Forelimb muscle (tissue), 1 donor: ENCODE results near the gene CARS1. TPM values are rescaled to one million over a fixed set of nuclear protein-coding genes. Genes with fewer than 3 reads are reported as not detected.

ENCODE experiments used
- DNase-seq: peaks from one replicate; pipeline ENCODE4 v3.0.0-alpha.2; 2013; ENCODE audit warnings: low read depth
- polyA plus RNA-seq: library from polyadenylated mRNA; unstranded; fragments of 120-200 nt; gene quantifications from one replicate; pipeline ENCODE4 v1.2.1, GENCODE V29; 2013; ENCODE audit not compliant: insufficient read length

CARS1 gene
- polyA plus RNA-seq, 1 donor, result 20.6 TPM

GRCh38 chr11:3009481-3009880 is 47.7 kb downstream of the CARS1 start:
- no peak for DNase-seq

GRCh38 chr11:3008746-3009336 is 48.4 kb downstream of the CARS1 start:
- no peak for DNase-seq

GRCh38 chr11:3007404-3008010 is 49.7 kb downstream of the CARS1 start:
- no peak for DNase-seq

- no peak for DNase-seq
Measured at GRCh38 chr11:3006505-3007260, 50.5 kb downstream of the CARS1 start.

GRCh38 chr11:3004481-3004880 is 52.7 kb downstream of the CARS1 start:
- no peak for DNase-seq

- DNase-seq, result no peak
Measured at GRCh38 chr11:3003396-3004231, 53.6 kb downstream of the CARS1 start.

- DNase-seq, result no peak
Measured at GRCh38 chr11:3002871-3003270, 54.4 kb downstream of the CARS1 start.

GRCh38 chr11:3002351-3002861 is 54.8 kb downstream of the CARS1 start:
- DNase-seq, result no peak

- no peak for DNase-seq
Measured at GRCh38 chr11:3001496-3001895, 55.7 kb downstream of the CARS1 start.

GRCh38 chr11:3000032-3000961 is 56.9 kb downstream of the CARS1 start:
- DNase-seq, result no peak

- DNase-seq, result no peak
Measured at GRCh38 chr11:2999464-2999998, 57.7 kb downstream of the CARS1 start.

- DNase-seq, result no peak
Measured at GRCh38 chr11:2998073-2998850, 59.0 kb downstream of the CARS1 start.

- no peak for DNase-seq
Measured at GRCh38 chr11:2997406-2997805, 59.8 kb downstream of the CARS1 start.

- no peak for DNase-seq
Measured at GRCh38 chr11:2996976-2997375, 60.2 kb downstream of the CARS1 start.

GRCh38 chr11:2995893-2996554 is 61.2 kb downstream of the CARS1 start:
- DNase-seq, result no peak

- no peak for DNase-seq
Measured at GRCh38 chr11:2995031-2995561, 62.1 kb downstream of the CARS1 start.

GRCh38 chr11:2994336-2994730 is 62.9 kb downstream of the CARS1 start:
- DNase-seq, result no peak

- DNase-seq, result no peak
Measured at GRCh38 chr11:2992997-2993325, 64.3 kb downstream of the CARS1 start.
